Osteocyte (in vitro differentiated cells): Measurements from ENCODE around the gene RNGTT. TPM values are rescaled to one million over a fixed set of nuclear protein-coding genes. Genes with fewer than 3 reads are reported as not detected.

ENCODE experiments used
- DNase-seq: peaks from one replicate; pipeline ENCODE4 v3.0.0; 2021; ENCODE audit warnings: mixed read lengths; ENCODE audit not compliant: unreplicated experiment; ENCODE audit errors: extremely low spot score
- H3K27ac Mint-ChIP-seq: one replicate; pipeline ENCODE4 v1.8.0; 2021; ENCODE audit warnings: mild to moderate bottlenecking, mixed read lengths; ENCODE audit not compliant: unreplicated experiment
- H3K27me3 Mint-ChIP-seq: one replicate; pipeline ENCODE4 v1.8.0; 2021; ENCODE audit warnings: mixed read lengths; ENCODE audit not compliant: unreplicated experiment
- H3K36me3 Mint-ChIP-seq: one replicate; pipeline ENCODE4 v1.8.0; 2021; ENCODE audit warnings: mixed read lengths; ENCODE audit not compliant: unreplicated experiment
- H3K4me1 Mint-ChIP-seq: one replicate; pipeline ENCODE4 v1.8.0; 2021; ENCODE audit warnings: mixed read lengths; ENCODE audit not compliant: unreplicated experiment
- H3K4me3 Mint-ChIP-seq: one replicate; pipeline ENCODE4 v1.8.0; 2021; ENCODE audit warnings: mild to moderate bottlenecking, moderate library complexity, mixed read lengths; ENCODE audit not compliant: unreplicated experiment
- H3K9me3 Mint-ChIP-seq: one replicate; pipeline ENCODE4 v1.8.0; 2021; ENCODE audit warnings: mixed read lengths; ENCODE audit not compliant: unreplicated experiment
- CTCF ChIP-seq: fragments of 200-600 bp; sonication (generic); IDR thresholded peaks from 2 replicates; pipeline ENCODE4 v1.5.0; 2021; ENCODE audit warnings: antibody characterized with exemption, mild to moderate bottlenecking, moderate library complexity
- total RNA-seq: library from RNA; stranded (reverse); gene quantifications from 2 replicates; pipeline ENCODE4 v1.2.1, GENCODE V29; 2021

The RNGTT gene
- total RNA-seq, 1 donor from 2014 or later: 12.7 TPM

GRCh38 chr6:88865275-88865674 lies 98.1 kb downstream of the RNGTT start:
- H3K4me1 Mint-ChIP-seq: peaks cover 30% of the 10 kb centered on the region
- DNase-seq: no peak
- no peak for TF ChIP-seq CTCF
- H3K36me3 Mint-ChIP-seq: peaks cover 3% of the 10 kb centered on the region
- H3K9me3 Mint-ChIP-seq: no peaks in the 10 kb centered on the region
- no peak overlapping the region for H3K27ac Mint-ChIP-seq
- H3K4me3 Mint-ChIP-seq: no peak overlapping the region
- no peaks in the 10 kb centered on the region for H3K27me3 Mint-ChIP-seq

- H3K4me1 Mint-ChIP-seq: peaks cover 28% of the 10 kb centered on the region
- no peak overlapping the region for H3K4me3 Mint-ChIP-seq
- H3K27me3 Mint-ChIP-seq: no peaks in the 10 kb centered on the region
- DNase-seq: no peak
- no peak for TF ChIP-seq CTCF
- H3K27ac Mint-ChIP-seq: no peak overlapping the region
- H3K9me3 Mint-ChIP-seq: no peaks in the 10 kb centered on the region
- peaks cover 3% of the 10 kb centered on the region for H3K36me3 Mint-ChIP-seq
These were observed 98.9 kb downstream of the RNGTT start for GRCh38 chr6:88864359-88865054.

GRCh38 chr6:88860310-88860709 lies 103.1 kb downstream of the RNGTT start:
- no peak for TF ChIP-seq CTCF
- H3K27ac Mint-ChIP-seq: no peak overlapping the region
- no peaks in the 10 kb centered on the region for H3K27me3 Mint-ChIP-seq
- no peaks in the 10 kb centered on the region for H3K9me3 Mint-ChIP-seq
- no peak overlapping the region for H3K4me3 Mint-ChIP-seq
- no peak for DNase-seq
- peaks cover 3% of the 10 kb centered on the region for H3K36me3 Mint-ChIP-seq
- H3K4me1 Mint-ChIP-seq: peaks cover 12% of the 10 kb centered on the region

GRCh38 chr6:88858455-88858854 lies 105.0 kb downstream of the RNGTT start:
- Mint-ChIP-seq H3K4me1 (peaks cover 15% of the 10 kb centered on the region), H3K36me3 (peaks cover 3% of the 10 kb centered on the region), H3K9me3 (no peaks in the 10 kb centered on the region), H3K27ac (no peak overlapping the region), H3K27me3 (no peaks in the 10 kb centered on the region), H3K4me3 (no peak overlapping the region)
- TF ChIP-seq CTCF: no peak
- no peak for DNase-seq

GRCh38 chr6:88856566-88856965 lies 106.9 kb downstream of the RNGTT start:
- DNase-seq: no peak

More at GRCh38 chr6:88856566-88856965, 106.9 kb downstream of the RNGTT start:
- Mint-ChIP-seq H3K27me3 (no peaks in the 10 kb centered on the region), H3K4me3 (no peak overlapping the region), H3K4me1 (peaks cover 20% of the 10 kb centered on the region), H3K36me3 (no peaks in the 10 kb centered on the region), H3K27ac (peak overlapping the region; percentile 19), H3K9me3 (no peaks in the 10 kb centered on the region)
- no peak for TF ChIP-seq CTCF
